IMR-90 (cell line): ENCODE data around the gene CUEDC2. TPM values are rescaled to one million over a fixed set of nuclear protein-coding genes. Genes with fewer than 3 reads are reported as not detected.
A peak's percentile ranks its signal among the peaks of the same experiment; 100 is the strongest.

Experiments
- ATAC-seq: fragments of 200-7000 bp; cut with Tn5 transposase; 2 replicates; pipeline ENCODE4 v1.9.1; 2020; ENCODE audit warnings: low read depth, mild to moderate bottlenecking, moderate library complexity
- BruUV-seq: library from RNA; stranded (reverse); fragments of 400-500 nt; replicated peaks from 2 replicates; lab custom pipeline; 2021; lab: Mats Ljungman, UMichigan
- CTCF ChIA-PET: fragments of 300-600 bp; formaldehyde crosslinking; extraction: SDS; loops from one replicate; lab custom pipeline; 2021; ENCODE audit warnings: antibody characterized with exemption; lab: Yijun Ruan, JAX
- POLR2A ChIA-PET: fragments of 300-600 bp; sonication (Branson Sonifier 250); formaldehyde crosslinking; loops from one replicate; lab custom pipeline; 2022; ENCODE audit warnings: antibody characterized with exemption; ENCODE audit not compliant: unreplicated experiment; lab: Charles Lee
- DNase-seq: peaks from one replicate; pipeline ENCODE4 v3.0.0; 2013
- H2AFZ ChIP-seq: replicated peaks from 2 replicates; pipeline ENCODE3; 2013; ENCODE audit warnings: low read length, mild to moderate bottlenecking; ENCODE audit not compliant: poor library complexity
- H2AK5ac ChIP-seq: 2 replicates; pipeline ENCODE4 v1.6.1; 2013; ENCODE audit warnings: low read depth, low read length, inconsistent platforms
- H2AK9ac ChIP-seq: replicated peaks from 2 replicates; pipeline ENCODE3; 2013; ENCODE audit warnings: mild to moderate bottlenecking, low read depth, low read length, moderate library complexity; ENCODE audit not compliant: poor library complexity
- H2BK120ac ChIP-seq: 2 replicates; pipeline ENCODE4 v1.6.1; 2013; ENCODE audit warnings: low read depth, low read length, inconsistent platforms
- H2BK15ac ChIP-seq: 3 replicates; pipeline ENCODE4 v1.6.1; 2013; ENCODE audit warnings: low read depth, low read length, inconsistent platforms
- H2BK20ac ChIP-seq: 2 replicates; pipeline ENCODE4 v1.6.1; 2013; ENCODE audit warnings: low read depth, mild to moderate bottlenecking, inconsistent platforms, low read length, moderate library complexity
- H2BK5ac ChIP-seq: 2 replicates; pipeline ENCODE4 v1.6.1; 2013; ENCODE audit warnings: mild to moderate bottlenecking, low read depth, low read length, inconsistent platforms; ENCODE audit not compliant: poor library complexity, severe bottlenecking
- H3K14ac ChIP-seq: replicated peaks from 2 replicates; pipeline ENCODE4 v1.6.1; 2013; ENCODE audit warnings: low read depth, low read length, inconsistent platforms
- H3K18ac ChIP-seq: 2 replicates; pipeline ENCODE4 v1.6.1; 2013; ENCODE audit warnings: low read depth, low read length, control low read depth
- H3K23ac ChIP-seq: 2 replicates; pipeline ENCODE4 v1.6.1; 2013; ENCODE audit warnings: low read depth, low read length, inconsistent platforms
- H3K27ac ChIP-seq: 2 replicates; pipeline ENCODE4 v1.5.1; 2013; ENCODE audit warnings: mild to moderate bottlenecking, control low read depth, low read length; ENCODE audit not compliant: insufficient read depth
- H3K27me3 ChIP-seq: 2 replicates; pipeline ENCODE4 v1.6.1; 2013; ENCODE audit warnings: low read length; ENCODE audit not compliant: control insufficient read depth, insufficient read depth
- H3K36me3 ChIP-seq: 2 replicates; pipeline ENCODE4 v1.6.1; 2013; ENCODE audit warnings: low read length, mixed read lengths; ENCODE audit not compliant: control insufficient read depth, insufficient read depth
- H3K4ac ChIP-seq: 2 replicates; pipeline ENCODE4 v1.6.1; 2013; ENCODE audit warnings: low read depth, low read length, inconsistent platforms
- H3K4me1 ChIP-seq: 2 replicates; pipeline ENCODE4 v1.6.1; 2013; ENCODE audit warnings: low read length, mixed read lengths; ENCODE audit not compliant: control insufficient read depth, insufficient read depth
- H3K4me2 ChIP-seq: 2 replicates; pipeline ENCODE4 v1.6.1; 2013; ENCODE audit warnings: low read depth, mild to moderate bottlenecking, control low read depth, low read length, moderate library complexity
- H3K4me3 ChIP-seq: 2 replicates; pipeline ENCODE4 v1.5.1; 2013; ENCODE audit warnings: low read depth, mild to moderate bottlenecking, control low read depth, low read length, moderate library complexity; ENCODE audit not compliant: insufficient read depth
- H3K56ac ChIP-seq: 2 replicates; pipeline ENCODE4 v1.6.1; 2013; ENCODE audit warnings: low read length, inconsistent platforms; ENCODE audit not compliant: insufficient read depth; ENCODE audit errors: extremely low read depth
- H3K79me1 ChIP-seq, 2 experiments: 2 replicates each; pipeline ENCODE4 v1.6.1; 2013; ENCODE audit warnings: low read length in 2 of 2, inconsistent platforms in 1 of 2, low read depth in 1 of 2
- H3K9ac ChIP-seq: 2 replicates; pipeline ENCODE4 v1.6.1; 2013; ENCODE audit warnings: low read depth, low read length, control low read depth
- H3K9me1 ChIP-seq: 2 replicates; pipeline ENCODE4 v1.6.1; 2013; ENCODE audit warnings: low read length, inconsistent platforms; ENCODE audit not compliant: insufficient read depth
- H3K9me3 ChIP-seq: 2 replicates; pipeline ENCODE4 v1.6.1; 2013; ENCODE audit warnings: low read length; ENCODE audit not compliant: control insufficient read depth, insufficient read depth
- H4K20me1 ChIP-seq: 2 replicates; pipeline ENCODE4 v1.6.1; 2013; ENCODE audit warnings: low read length, inconsistent platforms; ENCODE audit not compliant: insufficient read depth
- H4K5ac ChIP-seq: 2 replicates; pipeline ENCODE4 v1.6.1; 2013; ENCODE audit warnings: mild to moderate bottlenecking, low read depth, low read length, control low read depth
- H4K8ac ChIP-seq, 2 experiments: 2 replicates each; pipeline ENCODE4 v1.6.1; 2013; ENCODE audit warnings: low read depth in 2 of 2, low read length in 2 of 2, control low read depth in 1 of 2, inconsistent platforms in 1 of 2
- H4K91ac ChIP-seq: 2 replicates; pipeline ENCODE4 v1.6.1; 2013; ENCODE audit warnings: low read depth, low read length, inconsistent platforms; ENCODE audit not compliant: insufficient read depth
- FOS ChIP-seq: fragments of 150-350 bp; IDR thresholded peaks from 2 replicates; pipeline ENCODE4 v1.6.1; 2016; ENCODE audit warnings: low read depth, low read length
- MAZ ChIP-seq: IDR thresholded peaks from 2 replicates; pipeline ENCODE4 v1.6.1; 2012; ENCODE audit warnings: low read depth, mild to moderate bottlenecking, low read length, improper control_type of control experiment, moderate library complexity, borderline replicate concordance
- POLR2A ChIP-seq: IDR thresholded peaks from 2 replicates; pipeline ENCODE4 v1.6.1; 2012; ENCODE audit warnings: mild to moderate bottlenecking, low read depth, low read length
- RAD21 ChIP-seq: IDR thresholded peaks from 2 replicates; pipeline ENCODE4 v1.6.1; 2012; ENCODE audit warnings: low read length, improper control_type of control experiment
- RCOR1 ChIP-seq: IDR thresholded peaks from 2 replicates; pipeline ENCODE4 v1.6.1; 2012; ENCODE audit warnings: mild to moderate bottlenecking, low read length, improper control_type of control experiment; ENCODE audit not compliant: insufficient replicate concordance
- RFX5 ChIP-seq: IDR thresholded peaks from 2 replicates; pipeline ENCODE4 v1.8.0; 2012; ENCODE audit warnings: low read depth, mild to moderate bottlenecking, low read length, moderate library complexity
- WGBS, 2 experiments: methylation state at CpG; one replicate each; pipeline versions ENCODE4 v1.1.5 to v1.1.7; 2013; ENCODE audit warnings: missing lambda C conversion rate in 2 of 2; ENCODE audit not compliant: insufficient read length in 1 of 2; ENCODE audit errors: extremely low coverage in 2 of 2; 5-methylcytosine and 5-hydroxymethylcytosine counted together
- dilution Hi-C: fragments of 300-500 bp; cut with HindIII; formaldehyde crosslinking; loops from one replicate; pipeline ENCODE4 v1.14.3; 2018; ENCODE audit warnings: low sequenced_read_pairs; ENCODE audit not compliant: unreplicated experiment
- in situ Hi-C: fragments of 300-500 bp; cut with MboI; formaldehyde crosslinking; loops from 3 replicates; pipeline ENCODE4 v1.14.3; 2019; ENCODE audit warnings: low sequenced_read_pairs, inconsistent platforms, mixed read lengths
- intact Hi-C: fragments of 100-400 bp; cut with micrococcal nuclease; formaldehyde crosslinking; loops from 2 replicates; pipeline ENCODE4 v1.10.0; 2022
- polyA plus RNA-seq, 3 experiments: library from polyadenylated mRNA; depleted of rRNA; stranded (reverse); fragments of >200 nt; gene quantifications; 2 replicates each; pipeline ENCODE4 v1.2.3, GENCODE V29; 2012; ENCODE audit warnings: low replicate concordance in 1 of 3
- total RNA-seq: library from RNA; depleted of rRNA; stranded (reverse); fragments of >200 nt; gene quantifications from 2 replicates; pipeline ENCODE4 v1.2.3, GENCODE V29; 2012
- TF ChIP-seq, protein P1 (sequence below): conservative IDR thresholded peaks from 2 replicates; pipeline ENCODE4 v1.5.1; 2012; ENCODE audit warnings: mild to moderate bottlenecking, low read depth, low read length, improper control_type of control experiment

The CUEDC2 gene
- total and polyA plus RNA-seq, 2 of the 4 experiments (the other 2 are of a cell fraction): 55.7 to 84.9 TPM

DNA sequence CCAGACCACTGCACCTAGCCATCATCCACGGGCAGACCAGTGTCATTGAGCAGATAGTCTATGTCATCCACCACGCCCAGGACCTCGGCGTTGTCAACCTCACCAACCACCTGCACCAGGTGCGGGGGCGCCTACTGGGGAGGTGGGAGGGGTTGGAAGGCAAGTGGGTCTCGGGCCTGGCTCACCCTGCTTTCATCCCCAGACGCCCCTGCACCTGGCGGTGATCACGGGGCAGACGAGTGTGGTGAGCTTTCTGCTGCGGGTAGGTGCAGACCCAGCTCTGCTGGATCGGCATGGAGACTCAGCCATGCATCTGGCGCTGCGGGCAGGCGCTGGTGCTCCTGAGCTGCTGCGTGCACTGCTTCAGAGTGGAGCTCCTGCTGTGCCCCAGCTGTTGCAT is 32.3 kb downstream of the CUEDC2 start:
- in situ Hi-C loops (no loop called here), dilution Hi-C loops (no loop called here), intact Hi-C loops (no loop called here)
- Histone ChIP-seq H3K27ac (no peak overlapping the region; the same call in 1 of the 2 replicates), H4K8ac (peak overlapping the region; percentile 83 to 84; a peak in 2 of 4 replicates), H3K79me1 (peaks cover 26 to 31% of the 10 kb centered on the region in 2 experiments), H2AK5ac (peak overlapping the region; percentile 83), H2BK20ac (no peak overlapping the region), H3K56ac (no peak overlapping the region), H3K18ac (no peak overlapping the region), H2BK5ac (no peak overlapping the region), H3K4me2 (no peak overlapping the region), H2BK15ac (no peak overlapping the region), H4K5ac (peak overlapping the region; percentile 77; the same call in 1 of the 2 replicates), H2AK9ac (peak overlapping the region; percentile 90), H3K4me1 (peaks cover 15% of the 10 kb centered on the region), H4K91ac (no peak overlapping the region), H3K4me3 (no peak overlapping the region), H3K14ac (no peak overlapping the region), H4K20me1 (peaks cover 6% of the 10 kb centered on the region), H3K9me3 (no peaks in the 10 kb centered on the region), H3K23ac (no peak overlapping the region), H3K9me1 (peaks cover 6% of the 10 kb centered on the region; the same call in 1 of the 2 replicates), H3K27me3 (no peaks in the 10 kb centered on the region), H3K36me3 (peaks cover 26% of the 10 kb centered on the region), H2AFZ (no peak overlapping the region), H3K9ac (peak overlapping the region; percentile 77), H3K4ac (no peak overlapping the region), H2BK120ac (no peak overlapping the region)
- WGBS, 2 experiments: 93% methylated on average over 6 of the region's 17 CpGs; no CpG with 5 or more reads in 1 of the 2 experiments
- ChIA-PET CTCF (interaction anchor here (0.6 to 1.8 kb wide), 4 partner anchors 20 to 170 kb away, joined by 3 to 9 read pairs (median 5); no protein-coding TSS in a partner anchor), POLR2A (no interaction called here)
- TF ChIP-seq, protein P1, sequence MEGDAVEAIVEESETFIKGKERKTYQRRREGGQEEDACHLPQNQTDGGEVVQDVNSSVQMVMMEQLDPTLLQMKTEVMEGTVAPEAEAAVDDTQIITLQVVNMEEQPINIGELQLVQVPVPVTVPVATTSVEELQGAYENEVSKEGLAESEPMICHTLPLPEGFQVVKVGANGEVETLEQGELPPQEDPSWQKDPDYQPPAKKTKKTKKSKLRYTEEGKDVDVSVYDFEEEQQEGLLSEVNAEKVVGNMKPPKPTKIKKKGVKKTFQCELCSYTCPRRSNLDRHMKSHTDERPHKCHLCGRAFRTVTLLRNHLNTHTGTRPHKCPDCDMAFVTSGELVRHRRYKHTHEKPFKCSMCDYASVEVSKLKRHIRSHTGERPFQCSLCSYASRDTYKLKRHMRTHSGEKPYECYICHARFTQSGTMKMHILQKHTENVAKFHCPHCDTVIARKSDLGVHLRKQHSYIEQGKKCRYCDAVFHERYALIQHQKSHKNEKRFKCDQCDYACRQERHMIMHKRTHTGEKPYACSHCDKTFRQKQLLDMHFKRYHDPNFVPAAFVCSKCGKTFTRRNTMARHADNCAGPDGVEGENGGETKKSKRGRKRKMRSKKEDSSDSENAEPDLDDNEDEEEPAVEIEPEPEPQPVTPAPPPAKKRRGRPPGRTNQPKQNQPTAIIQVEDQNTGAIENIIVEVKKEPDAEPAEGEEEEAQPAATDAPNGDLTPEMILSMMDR: no peak
- TF ChIP-seq RCOR1 (no peak), FOS (no peak), RAD21 (no peak), POLR2A (no peak), RFX5 (no peak), MAZ (no peak)
- ATAC-seq: no peak
- no TSS peak for BruUV-seq
- no peak for DNase-seq
